ENCODE measurements around the gene PARP8. TPM values are rescaled to one million over a fixed set of nuclear protein-coding genes. Genes with fewer than 3 reads are reported as not detected.

Gene PARP8, protein sequence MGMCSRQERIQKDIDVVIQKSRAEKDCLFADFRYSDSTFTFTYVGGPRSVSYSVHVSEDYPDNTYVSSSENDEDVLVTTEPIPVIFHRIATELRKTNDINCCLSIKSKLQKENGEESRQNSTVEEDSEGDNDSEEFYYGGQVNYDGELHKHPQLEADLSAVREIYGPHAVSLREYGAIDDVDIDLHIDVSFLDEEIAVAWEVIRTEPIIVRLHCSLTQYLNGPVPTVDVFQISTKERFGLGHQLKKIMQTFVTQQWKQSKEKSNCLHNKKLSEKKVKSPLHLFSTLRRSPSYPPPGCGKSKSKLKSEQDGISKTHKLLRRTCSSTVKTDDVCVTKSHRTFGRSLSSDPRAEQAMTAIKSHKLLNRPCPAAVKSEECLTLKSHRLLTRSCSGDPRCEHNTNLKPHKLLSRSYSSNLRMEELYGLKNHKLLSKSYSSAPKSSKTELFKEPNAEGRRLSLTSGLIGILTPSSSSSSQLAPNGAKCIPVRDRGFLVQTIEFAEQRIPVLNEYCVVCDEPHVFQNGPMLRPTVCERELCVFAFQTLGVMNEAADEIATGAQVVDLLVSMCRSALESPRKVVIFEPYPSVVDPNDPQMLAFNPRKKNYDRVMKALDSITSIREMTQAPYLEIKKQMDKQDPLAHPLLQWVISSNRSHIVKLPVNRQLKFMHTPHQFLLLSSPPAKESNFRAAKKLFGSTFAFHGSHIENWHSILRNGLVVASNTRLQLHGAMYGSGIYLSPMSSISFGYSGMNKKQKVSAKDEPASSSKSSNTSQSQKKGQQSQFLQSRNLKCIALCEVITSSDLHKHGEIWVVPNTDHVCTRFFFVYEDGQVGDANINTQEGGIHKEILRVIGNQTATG
- total RNA-seq: 10.7 and 11.9 TPM in 2 replicates

DNA sequence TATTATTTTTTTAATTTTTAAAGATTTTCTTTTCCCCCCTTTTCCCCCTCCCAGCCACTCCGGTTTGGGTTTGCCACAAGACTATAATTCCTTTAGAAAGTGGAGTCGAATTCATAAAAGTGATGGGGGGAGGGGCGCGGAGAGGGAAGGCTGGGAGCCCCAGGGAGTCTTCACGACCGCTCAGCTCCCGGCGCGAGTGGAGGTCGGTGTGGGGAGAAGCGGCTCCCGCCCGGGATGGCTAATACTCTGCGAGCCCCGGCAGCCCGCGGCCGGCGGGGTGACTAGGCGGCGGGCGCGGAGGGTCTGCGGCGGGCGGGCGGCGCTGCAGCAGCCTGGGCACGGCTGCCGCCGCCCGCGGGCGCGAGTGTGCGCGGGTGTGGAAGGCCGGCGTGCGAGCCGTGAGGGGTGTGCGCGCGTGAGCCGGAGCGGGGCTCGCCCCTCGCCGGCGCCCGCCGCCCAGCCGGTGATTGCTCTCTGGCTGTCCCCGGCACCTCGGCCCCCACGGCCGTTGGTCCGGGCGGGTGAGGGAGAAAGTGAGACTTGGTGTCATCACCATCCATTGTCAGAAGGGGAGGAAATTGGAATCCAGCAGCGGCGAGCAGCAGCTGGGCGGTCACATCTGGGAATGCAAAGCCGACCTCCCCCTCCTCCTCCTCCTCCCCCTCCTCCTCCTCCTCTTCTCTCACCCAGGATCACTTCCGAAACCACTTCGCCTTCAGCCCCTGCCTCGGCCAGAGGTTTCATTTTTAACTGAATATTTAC lies at the start of gene PARP8:
Gene PARP8 (plus strand): TSS at position 377 of the 762 bp plus-strand sequence. CDS start 459 bp downstream, outside the sequence.

Other genes with a start within 250 kb of the PARP8 start
- 0.37 and 0.98 TPM in 2 replicates for gene EMB, start 225.3 kb upstream of the PARP8 start, total RNA-seq

Measured in subcutaneous preadipocyte (primary cell).